Measurements from ENCODE around the gene MCRIP2.
"Not testable (repeated sequence)": the region's sequence is repeated elsewhere in the genome, so short reads cannot be mapped to it uniquely, and the experiment has no call there.

Gene MCRIP2, protein sequence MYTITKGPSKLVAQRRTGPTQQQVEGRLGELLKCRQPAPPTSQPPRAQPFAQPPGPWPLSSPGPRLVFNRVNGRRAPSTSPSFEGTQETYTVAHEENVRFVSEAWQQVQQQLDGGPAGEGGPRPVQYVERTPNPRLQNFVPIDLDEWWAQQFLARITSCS

DNA sequence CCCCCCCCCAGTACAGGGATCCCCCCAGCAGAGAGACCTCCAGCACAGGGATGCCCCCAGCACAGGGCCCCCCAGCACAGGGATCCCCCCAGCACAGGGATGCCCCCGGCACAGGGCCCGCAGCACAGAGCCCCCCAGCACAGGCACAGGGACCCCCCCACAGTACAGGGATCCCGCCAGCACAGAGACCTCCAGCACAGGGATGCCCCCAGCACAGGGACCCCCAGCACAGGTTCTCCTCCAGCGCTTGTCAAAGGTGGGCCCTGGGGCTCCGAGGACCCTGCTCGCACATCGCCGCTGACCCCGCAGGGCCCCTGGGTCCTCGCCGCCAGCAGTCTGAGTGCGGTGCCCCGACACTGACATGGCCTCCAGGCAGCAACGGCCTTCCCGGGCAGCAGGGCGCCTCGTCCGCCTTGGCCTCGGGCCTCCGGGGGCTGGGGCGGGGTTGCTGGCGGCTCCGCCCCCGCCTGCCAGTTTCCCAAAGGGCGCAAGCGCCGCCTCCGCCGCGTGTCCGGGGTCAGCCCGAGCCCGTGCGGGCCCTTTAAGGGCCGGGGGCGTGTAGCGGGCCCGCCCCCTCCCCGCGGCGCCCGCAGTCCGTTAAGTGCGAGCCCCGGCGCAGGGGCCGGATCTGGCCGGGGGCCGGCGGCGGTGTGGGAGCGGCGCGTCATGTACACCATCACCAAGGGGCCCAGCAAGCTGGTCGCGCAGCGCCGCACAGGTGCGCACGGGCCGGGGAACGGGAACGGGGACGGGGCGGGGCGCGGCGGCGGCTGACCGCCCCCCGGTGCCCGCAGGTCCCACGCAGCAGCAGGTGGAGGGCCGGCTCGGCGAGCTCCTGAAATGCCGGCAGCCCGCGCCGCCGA is at the start of gene MCRIP2:
TSS of gene MCRIP2 (plus strand) at position 503 of the 863 bp plus-strand sequence. CDS start at position 667, 164 bp downstream.
- DNase-seq, result peak; percentile 67

DNA sequence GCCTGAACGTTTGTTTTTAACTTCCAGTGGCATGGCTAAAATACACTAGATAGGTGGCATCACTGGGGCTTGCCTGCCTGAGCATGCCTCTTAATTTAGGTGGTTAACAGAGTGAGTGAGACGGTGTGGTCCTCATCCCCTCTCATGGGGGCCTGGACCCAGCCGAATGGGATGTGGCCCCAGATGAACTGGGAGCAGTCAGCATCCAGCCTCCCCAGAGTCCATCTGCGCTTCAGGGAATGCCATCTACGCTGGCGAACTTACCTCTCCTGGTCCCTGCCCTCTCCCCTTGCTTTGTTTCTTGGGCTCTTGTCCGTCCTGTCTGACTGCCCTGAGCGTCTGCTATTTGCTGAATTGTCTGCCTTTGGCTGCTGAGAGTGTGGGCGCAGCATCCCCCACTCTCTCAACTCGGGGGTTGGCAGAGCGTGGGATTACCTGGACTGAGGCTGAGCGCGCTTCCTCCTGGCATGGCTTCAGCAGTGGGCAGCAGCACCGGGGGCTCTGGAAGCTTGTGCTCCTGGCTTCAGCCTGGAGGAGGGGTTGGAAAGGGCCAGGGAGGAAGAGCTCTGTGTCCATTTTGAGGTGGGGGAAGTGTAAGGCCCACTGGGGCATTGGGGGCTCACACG is 49.6 kb upstream of the MCRIP2 start:
- no peak for DNase-seq

DNA sequence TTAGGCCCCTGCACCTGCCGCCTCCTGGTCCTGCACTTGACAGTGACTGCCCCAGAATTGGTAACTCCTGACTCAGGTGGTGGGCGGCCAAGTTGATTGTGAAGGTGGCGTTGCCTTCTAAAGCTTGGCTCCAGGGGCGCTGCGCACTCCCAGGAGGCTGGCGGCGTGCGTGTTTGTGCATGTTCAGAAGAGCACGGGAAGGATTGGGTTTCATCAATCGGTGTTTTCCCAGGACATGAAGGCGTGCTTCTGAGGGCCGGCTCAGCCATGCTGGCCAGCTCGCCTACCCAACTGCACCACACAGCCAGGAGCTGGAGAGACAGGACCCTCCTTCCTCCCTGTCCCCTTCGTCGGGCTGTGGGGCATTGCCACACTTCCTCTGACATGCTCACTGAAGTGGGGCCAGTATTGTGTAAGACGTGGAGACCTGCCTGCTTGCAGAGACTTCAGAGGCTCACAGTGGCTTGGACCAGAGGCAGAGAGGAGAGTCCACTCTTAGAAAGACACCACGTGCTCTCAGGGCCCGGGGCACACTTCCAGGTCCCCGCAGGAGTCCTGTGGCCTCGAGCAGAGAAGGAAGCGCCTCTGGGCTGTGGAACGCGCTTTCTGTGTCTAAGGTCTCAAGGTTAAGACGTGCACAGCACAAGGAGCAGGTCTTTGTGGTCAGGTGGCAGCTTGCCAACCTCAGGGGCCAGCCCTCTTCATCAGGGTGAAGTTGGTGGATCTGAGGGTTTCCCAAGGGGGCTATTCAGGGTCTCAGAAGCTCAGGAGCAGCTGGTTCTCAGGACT is 48.9 kb upstream of the MCRIP2 start:
- DNase-seq, result no peak

DNA sequence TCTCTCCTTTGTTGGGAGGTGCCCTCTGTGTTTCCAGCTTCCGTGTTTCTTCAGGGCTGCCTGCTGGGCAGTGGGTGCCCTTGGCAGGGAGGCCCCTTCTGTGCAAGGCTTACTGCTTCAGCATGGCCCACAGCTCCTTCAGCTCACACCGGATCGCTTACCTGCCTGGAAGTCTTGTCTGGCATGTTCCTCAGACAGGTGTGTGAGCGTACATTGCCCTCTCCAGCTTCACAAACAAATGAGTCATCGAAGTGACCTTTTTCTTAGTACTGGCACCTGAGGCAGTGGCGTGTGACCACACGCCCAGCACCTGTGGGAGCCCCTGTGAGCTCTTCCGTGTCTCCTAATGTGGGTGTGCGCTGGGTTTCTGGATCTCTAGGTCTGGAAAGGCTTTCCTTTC is 48.2 kb upstream of the MCRIP2 start:
- DNase-seq, result no peak

DNA sequence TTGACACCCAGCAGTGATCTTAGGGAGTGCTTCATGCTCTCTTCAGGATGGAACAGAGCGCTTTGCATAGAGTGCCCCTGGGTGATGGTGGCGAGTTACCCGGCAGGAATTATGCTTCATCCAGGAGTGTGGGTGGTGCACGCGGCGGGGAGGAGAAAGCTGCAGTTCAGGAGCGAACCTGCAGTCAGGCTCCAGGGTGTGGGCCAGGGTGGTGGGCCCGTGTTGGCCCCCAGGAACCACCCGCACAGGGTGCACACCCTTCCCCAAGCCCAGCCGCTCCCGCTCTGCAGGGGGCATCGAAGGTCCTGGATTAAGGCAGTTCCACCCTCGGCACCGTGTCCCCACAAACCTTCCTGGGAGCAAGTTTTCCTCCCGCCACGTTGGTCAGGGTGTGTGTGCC is 47.8 kb upstream of the MCRIP2 start:
- no peak for DNase-seq

DNA sequence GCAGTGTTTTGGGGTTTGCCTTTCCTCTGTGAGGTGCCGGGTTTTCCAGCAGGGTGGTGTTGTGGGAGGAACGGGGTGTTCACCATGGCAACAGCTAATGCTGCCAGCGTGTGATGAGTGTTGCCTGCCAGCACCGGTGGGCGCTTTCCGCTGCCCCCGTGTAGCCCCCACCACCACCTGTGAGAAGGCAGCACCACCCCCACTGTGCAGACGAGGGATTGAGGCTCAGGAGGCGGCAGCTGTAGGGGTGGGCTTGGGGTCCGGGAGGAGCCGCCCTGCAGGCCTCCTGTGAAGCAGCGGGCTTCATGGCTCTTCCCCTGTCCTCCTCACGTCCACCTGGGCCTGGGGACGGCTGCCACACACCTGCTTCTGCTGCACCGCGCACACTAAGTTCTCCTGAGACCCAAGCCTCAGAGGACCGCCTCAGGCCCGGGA is 46.5 kb upstream of the MCRIP2 start:
- no peak for DNase-seq

DNA sequence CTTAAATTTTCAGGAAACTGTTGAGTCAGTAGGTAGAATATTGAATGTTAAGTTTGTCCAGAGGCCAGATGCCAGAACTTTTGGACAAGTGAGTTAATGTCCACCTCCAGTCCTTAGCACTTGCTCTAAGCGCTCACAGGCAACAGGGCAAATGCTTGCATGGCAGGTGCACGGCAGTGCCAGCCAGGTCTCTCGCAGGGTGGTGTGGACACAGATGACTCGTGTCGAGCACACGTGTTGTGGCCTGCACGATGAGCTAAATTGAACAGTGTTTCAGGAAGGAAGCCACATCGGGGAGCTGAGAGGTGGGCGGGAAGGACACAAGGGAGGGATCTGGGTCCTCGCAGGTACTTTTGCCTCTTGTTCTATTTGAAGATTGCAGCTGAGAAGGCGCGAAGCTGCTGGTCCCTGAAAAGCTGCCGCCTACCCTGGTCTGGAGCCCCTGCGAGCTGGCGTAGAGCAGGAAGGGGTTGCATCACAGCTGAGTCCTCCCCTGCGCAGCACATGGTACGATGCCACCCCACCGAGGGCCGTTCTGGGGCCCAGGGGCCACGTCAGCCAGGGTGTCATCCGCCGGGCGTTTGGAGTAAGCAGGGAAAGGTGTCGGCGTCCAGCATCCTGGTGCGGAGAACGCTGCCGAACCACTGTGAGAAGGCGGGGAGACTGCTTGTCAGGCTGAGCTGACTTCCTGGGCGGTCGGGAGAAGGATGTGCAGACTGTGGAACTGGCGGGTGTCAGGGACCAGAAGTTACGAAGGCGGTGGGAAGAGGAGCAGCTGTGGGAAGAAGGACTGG is 45.5 kb upstream of the MCRIP2 start:
- no peak for DNase-seq

DNA sequence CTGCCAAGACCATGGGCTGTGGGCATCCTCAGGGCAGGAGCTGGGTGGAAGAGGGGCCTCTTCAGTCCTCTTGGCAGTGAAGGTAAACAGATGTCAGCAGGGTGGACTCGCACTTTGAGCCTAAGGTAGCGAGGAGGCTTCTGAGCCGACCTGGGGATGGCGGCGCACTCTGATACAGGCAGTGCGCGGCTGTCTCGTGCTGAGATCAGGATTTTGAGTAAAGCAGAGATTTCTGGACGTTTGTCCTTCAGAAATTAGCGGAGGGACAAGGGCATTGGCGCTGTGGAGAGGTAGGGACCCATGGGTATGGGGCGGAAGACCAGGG is 44.9 kb upstream of the MCRIP2 start:
- DNase-seq, result no peak

DNA sequence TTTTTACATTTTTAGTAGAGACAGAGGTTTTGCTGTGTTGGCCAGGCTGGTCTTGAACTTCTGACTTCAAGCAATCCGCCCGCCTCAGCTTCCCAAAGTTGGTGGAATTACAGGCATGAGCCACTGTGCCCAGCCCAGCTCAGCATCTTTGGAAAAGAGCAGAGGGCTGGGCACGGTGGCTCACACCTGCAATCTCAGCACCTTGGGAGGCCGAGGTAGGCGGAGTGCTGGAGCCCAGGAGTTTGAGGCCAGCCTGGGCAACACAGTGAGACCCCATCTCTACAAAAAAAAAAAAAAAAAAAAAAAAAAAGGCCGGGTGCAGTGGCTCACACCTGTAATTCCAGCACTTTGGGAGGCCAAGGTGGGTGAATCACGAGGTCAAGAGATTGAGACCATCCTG is 44.0 kb upstream of the MCRIP2 start:
- not testable (repeated sequence) for DNase-seq

DNA sequence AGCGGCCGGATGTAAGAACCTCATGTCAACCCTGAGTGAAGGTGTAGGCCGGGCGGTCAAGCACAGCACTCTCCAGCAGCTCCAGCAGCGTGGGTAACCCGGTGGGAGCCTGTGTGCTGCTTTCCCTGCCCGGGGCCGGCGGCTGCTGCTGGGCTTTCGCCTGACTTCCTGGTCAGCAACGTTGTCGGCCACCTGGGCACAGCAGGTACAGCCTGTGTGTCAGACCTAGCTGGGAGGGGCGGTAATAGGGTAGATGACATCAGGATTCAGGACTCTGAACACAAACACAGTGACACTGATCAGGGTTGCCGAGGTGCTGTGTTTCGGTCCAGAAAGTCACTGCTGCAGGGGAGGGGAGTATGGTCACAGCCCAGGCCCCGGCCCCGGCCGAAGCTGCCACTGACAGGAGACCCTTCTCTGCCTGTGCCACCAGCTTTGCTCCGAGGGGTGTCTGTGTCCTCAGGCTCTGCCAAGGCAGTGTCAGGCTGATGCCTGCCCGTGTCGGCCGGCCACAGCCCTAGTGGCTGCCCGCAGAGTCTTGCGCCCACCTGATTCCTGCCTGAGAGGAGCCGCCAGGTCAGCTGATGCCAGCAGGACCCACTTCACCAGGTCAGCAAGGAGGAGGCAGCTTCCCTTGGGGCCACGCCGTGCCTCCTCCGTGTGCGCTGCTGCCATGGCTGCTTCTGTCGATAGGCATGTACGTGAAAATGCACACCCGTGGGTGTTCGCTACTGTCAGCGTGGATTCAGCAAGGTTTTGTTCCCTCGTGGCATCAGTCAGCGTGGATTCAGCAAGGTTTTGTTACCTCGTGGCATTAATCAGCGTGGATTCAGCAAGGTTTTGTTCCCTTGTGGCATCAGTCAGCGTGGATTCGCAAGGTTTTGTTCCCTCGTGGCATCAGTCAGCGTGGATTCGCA is 42.5 kb upstream of the MCRIP2 start:
- DNase-seq, result no peak

DNA sequence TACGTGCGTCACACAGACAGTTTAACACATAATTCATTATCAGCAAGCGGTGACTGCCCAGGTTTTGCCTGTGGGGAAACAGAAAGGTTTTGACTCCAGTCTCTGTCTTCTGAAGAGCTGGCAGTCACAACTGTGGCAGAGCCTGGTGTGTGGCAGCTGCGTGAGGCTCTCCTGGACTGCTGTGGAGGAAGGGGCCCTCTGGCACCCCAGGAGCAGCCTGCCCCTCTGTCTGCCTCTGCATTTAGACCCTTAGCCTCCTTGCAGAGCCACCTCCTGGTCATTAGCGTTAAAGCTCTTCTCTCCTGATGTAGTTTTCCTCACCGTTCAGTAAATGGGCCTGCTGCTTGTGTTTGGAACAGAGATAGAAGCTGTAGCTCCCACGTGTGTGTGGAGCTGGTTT is 40.8 kb upstream of the MCRIP2 start:
- DNase-seq, result no peak

DNA sequence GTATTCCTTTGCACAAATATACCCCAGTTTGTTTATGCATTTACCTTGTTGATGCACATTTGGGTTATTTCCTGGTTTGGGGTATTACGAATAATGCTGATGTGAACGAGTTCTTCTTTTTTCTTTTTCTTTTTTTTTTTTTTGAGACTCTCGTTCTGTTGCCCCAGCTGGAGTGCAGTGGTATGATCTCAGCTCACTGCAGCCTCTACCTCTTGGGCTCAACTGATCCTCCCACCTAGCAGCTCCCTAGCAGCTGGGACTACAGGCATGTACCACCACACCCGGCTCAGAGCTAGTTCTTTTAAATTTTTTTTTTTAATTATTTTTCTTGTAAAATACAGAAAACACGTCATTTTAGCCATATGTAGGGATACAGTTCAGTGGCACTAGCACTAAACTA is 37.7 kb upstream of the MCRIP2 start:
- DNase-seq, result no peak

DNA sequence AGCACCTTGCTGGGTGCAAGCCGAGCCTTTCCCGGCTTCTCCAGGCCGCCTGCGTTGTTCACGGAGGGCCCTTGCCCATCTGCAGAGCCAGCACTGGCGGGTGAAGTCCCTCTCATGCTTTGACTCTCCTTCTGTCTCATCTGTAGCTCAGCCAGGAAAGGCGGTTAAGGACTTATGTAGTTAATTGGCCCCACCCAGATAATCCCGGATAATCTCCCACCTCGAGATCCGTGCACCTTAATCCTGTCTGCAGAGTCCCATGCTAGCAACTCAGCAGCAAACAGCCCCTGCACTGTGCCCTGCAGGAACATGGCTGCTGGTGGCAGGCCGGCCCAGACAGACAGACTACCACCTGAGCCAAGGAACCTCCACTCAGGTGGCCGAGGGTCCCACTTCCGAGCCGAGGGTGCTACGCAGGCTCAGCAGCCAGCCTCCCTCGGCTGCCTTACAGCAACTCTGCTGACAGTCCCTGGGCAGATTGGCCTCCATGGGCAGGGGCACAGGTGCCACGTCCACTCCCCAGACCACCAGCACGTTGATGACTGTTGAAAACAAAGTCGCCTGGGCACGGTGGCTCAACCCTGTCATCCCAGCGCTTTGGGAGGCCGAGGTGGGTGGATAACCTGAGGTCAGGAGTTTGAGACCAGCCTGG is 34.8 kb upstream of the MCRIP2 start:
- no peak for DNase-seq

DNA sequence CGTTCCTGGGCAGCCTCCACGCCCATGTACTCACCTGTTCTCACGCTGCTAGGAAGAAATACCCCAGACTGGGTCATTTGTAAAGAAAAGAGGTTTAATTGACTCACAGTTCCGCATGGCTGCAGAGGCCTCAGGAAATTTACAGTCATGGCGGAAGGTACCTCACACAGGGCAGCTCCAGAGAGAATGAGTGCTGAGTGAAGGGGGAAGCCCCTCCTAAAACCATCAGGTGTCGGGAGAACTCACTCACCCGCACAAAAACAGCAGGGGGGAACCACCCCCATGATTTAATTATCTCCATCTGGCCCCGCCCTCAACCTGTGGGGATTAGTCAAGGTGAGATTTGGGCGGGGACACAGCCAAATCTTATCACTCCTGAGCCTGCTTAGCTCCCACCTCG is 33.6 kb upstream of the MCRIP2 start:
- DNase-seq, result no peak

DNA sequence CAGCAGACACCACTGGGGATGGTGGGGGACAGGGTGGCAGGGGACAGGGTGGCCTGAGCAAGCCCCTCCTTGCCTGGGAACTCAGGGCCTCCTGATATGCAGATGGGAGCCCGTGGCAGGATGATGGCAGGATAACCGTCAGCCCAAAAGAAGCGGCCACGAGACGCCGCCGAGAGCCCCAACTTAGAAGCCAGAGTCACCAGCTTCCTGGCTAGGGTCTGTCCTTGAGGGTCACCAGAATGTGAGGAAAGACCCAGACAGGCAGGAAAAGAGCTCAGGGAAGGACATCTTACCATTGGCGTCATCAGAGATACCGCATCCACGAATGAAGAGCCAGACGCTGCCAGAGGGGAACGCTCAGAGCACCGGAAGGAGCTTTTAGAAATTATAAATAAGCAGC is 32.3 kb upstream of the MCRIP2 start:
- DNase-seq, result no peak

DNA sequence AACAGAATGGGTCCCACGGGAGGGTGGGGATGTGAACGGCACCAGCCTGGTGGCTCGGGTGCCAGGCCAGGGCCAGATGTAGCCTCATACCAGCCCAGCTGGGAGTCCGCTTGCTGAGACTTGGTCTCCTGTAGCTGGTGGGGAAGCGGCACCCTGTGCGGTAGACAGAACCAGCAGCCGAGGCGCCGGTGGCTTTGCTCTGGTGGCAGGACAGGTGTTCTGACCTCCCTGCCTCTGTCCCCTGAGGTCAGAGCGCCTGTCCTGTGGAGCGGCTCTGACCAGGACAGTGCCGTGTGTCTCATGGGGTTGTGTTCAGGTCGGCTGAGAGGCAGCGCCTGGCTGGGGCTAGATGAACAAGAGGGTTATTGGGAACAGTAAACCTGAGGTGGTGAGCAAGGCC is 31.6 kb upstream of the MCRIP2 start:
- DNase-seq, result no peak

DNA sequence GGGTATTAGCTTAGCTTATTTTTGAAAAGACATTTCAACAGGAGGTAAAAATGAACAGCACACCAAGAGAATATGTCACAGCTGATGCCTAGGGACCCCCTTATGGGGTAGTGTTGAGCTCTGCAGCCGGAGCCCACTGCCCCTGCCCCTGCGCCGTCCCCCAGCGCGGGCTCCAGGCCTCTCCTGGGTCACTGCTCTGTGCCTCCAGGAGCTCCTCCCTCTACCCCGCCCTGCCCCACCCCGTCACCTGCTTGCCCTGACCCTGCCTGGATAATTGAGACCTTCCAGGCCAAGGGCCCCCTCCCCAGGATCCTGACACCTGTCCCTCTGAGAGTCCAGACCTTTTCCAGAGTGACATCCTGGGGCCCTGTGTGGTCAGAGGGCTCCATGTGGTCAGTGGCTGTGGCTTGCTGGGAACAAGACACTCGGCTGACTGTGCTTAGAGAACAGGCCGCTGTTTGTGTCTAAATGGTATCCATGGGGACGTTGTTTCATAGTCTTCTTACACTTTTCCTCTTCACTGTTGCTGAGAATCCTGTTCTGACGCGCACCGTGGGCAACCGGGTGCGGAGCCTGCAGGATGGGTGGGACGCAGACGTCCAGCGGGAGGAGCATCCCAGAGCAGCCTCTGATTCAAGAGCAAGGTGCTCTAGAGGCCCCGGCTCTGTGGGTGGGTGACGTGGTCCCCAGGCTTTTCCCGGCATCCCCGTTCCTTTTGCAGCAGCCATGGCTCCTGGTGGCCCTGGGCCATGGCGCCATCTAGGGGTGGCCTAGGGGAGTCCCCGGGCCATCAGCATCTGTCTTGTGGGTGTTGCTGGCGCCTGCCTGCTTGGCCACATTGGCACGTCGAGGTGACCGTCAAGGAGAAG is 30.9 kb upstream of the MCRIP2 start:
- DNase-seq, result peak; percentile 60

DNA sequence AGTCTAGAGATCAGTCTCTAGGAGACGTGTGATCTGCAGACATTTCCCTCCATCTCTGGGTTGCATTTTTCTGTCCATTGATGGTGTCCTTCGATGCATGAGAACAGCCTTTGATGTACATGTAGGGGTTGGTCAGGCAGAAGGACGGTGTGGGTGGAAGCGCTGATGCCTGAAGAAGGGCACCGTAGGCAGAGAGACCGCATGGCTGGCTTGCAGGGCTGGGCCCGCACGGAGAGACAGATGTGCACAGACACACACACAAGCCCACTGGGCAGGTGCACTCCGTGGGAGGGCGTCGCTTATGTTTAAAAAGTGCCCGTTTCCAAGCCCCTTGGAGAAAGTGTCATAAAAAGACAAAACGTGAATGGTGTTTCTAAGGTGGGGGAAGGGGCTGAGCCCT is 26.5 kb upstream of the MCRIP2 start:
- DNase-seq, result no peak

DNA sequence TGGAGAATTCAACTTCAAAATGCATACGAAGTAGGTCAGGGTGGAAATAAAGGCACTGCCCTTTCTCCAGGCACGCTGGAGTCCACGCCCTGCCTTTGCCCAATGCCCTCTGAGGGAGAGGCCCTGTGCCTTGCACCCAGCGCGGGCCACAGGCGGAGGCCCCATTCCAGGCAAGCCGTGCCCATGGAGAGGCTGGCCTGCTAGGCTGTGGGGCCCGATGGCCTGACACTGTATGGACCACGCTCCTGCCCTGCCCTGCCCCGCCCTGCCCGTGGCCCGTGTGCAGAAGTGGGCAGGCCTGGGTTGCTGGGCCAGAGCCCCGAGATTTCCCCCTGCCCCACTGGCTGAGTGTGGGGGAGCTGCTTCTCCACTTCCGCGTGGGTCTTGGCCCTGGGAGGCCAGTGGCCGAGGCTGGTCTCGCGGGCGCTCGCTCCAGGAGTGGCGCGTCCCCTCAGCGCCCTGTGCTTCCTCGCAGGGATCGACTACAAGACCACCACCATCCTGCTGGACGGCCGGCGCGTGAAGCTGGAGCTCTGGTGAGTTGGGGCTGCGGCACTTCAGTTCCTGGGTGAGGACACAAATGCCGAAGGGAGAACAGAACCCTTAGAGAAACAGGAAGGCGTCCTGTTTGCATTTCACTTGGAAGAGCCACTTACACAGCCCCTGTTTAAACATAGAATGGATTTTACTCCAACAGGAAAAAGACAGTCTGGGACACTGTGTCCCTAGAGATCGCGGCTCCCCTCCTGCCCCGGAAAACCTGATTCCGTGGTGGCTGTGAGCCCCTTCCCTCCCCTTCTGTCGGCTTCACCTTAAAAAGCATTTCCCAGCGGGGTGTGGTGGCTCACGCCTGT is 24.7 kb upstream of the MCRIP2 start:
- DNase-seq, result no peak

Data from CD4-positive, alpha-beta T cell treated with Interleukin-17A for 1 hour (primary cell).